ENCODE measurements around the gene RNU4-1. TPM values are rescaled to one million over a fixed set of nuclear protein-coding genes. Genes with fewer than 3 reads are reported as not detected.

The RNU4-1 gene
- total and polyA plus RNA-seq, 5 experiments from 2014 or later, result 519 to 934 TPM; not detected in 3

GRCh38 chr12:120286768-120287490, 6.1 kb downstream of the RNU4-1 start:
- H3K9me3 Mint-ChIP-seq, result no peaks in the 10 kb centered on the region
- ATAC-seq, result no peak
- no peak overlapping the region for H3K4me3 Mint-ChIP-seq
- H3K27ac Mint-ChIP-seq, result peak overlapping the region in 2 of 10 donors; percentile 13 to 29
- no peaks in the 10 kb centered on the region for H3K36me3 Mint-ChIP-seq
- no peaks in the 10 kb centered on the region for H3K27me3 Mint-ChIP-seq
- peak in 1 of 10 donors; percentile 23 for DNase-seq
- peaks cover 5 to 15% (median 7%) of the 10 kb centered on the region in 4 donors for H3K4me1 Mint-ChIP-seq
- POLR2A ChIA-PET, result interaction anchor here (0.7 kb wide), 1 partner anchor 44 kb away, joined by 4 read pairs; no protein-coding TSS in a partner anchor

DNA sequence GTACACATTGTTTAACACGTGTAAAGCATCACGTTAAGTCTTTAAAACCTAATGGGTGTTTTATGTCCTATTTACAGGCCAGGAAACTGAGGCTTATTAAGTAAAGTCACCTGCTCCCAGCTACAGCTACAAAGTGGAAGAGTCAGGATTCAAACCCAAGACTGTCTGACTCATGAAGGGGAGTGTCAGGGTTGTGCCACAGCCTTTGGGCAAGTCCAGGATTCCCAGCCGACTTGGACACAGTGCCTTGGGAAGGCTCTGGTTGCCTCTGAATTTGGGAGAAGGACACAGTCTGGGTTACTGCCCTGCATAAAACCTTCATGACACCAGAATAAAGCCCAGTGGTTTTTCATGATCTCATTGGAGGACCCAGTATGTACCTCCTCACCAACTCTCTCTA, 8.7 kb downstream of the RNU4-1 start:
- POLR2A ChIA-PET, result interaction anchor here (0.6 to 1.1 kb wide), 3 partner anchors 22 to 83 kb away, joined by 3 to 6 read pairs (median 3); partner anchors contain the start of gene RPLP0
- H3K27me3 Mint-ChIP-seq, result no peaks in the 10 kb centered on the region
- no peak for ATAC-seq
- no peaks in the 10 kb centered on the region for H3K9me3 Mint-ChIP-seq
- no peaks in the 10 kb centered on the region for H3K36me3 Mint-ChIP-seq
- no peak overlapping the region for H3K27ac Mint-ChIP-seq
- H3K4me3 Mint-ChIP-seq, result no peak overlapping the region
- peaks cover 0 to 2% (median 1%) of the 10 kb centered on the region in 4 donors for H3K4me1 Mint-ChIP-seq
- DNase-seq, result no peak

- Mint-ChIP-seq H3K27me3 (no peaks in the 10 kb centered on the region), H3K4me3 (no peak overlapping the region), H3K9me3 (no peaks in the 10 kb centered on the region), H3K4me1 (peaks cover 0 to 2% (median 1%) of the 10 kb centered on the region in 4 donors), H3K27ac (no peak overlapping the region), H3K36me3 (no peaks in the 10 kb centered on the region)
- no peak for ATAC-seq
- no peak for DNase-seq
- POLR2A ChIA-PET, result interaction anchor here (0.6 to 1.1 kb wide), 4 partner anchors 8 to 344 kb away, joined by 3 to 4 read pairs (median 3); partner anchors contain the start of genes RNU4-2 and RPLP0
These were observed 9.7 kb downstream of the RNU4-1 start for GRCh38 chr12:120283318-120283717.

GRCh38 chr12:120278137-120279069, 14.6 kb downstream of the RNU4-1 start:
- Mint-ChIP-seq H3K4me1 (no peaks in the 10 kb centered on the region), H3K36me3 (no peaks in the 10 kb centered on the region), H3K9me3 (no peaks in the 10 kb centered on the region), H3K4me3 (no peak overlapping the region), H3K27me3 (no peaks in the 10 kb centered on the region), H3K27ac (no peak overlapping the region)
- DNase-seq, result no peak
- ATAC-seq, result no peak
- POLR2A ChIA-PET, result no interaction called here

DNA sequence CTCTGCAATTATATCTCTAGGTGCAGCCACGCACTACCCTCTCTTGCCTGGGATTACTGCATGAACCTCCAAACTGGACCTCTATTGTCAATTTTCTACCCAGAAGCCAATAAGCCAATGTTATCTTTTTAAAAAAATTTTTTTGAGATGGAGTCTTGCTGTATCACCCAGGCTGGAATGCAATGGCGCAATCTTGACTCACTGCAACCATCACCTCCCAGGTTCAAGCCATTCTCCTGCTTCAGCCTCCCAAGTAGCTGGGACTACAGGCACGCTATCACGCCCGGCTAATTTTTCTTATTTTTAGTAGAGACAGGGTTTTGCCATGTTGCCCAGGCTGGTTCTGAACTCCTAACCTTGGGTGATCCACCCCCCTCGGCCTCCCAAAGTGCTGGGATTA, 16.3 kb downstream of the RNU4-1 start:
- DNase-seq (no peak), ATAC-seq (no peak)
- no peak overlapping the region for H3K4me3 Mint-ChIP-seq
- no peak overlapping the region for H3K27ac Mint-ChIP-seq
- H3K36me3 Mint-ChIP-seq, result no peaks in the 10 kb centered on the region
- no peaks in the 10 kb centered on the region for H3K27me3 Mint-ChIP-seq
- H3K9me3 Mint-ChIP-seq, result no peaks in the 10 kb centered on the region
- POLR2A ChIA-PET, result interaction anchor here (1.2 kb wide), 1 partner anchor 161 kb away, joined by 3 read pairs; no protein-coding TSS in a partner anchor
- H3K4me1 Mint-ChIP-seq, result no peaks in the 10 kb centered on the region

- Mint-ChIP-seq H3K36me3 (no peaks in the 10 kb centered on the region), H3K27me3 (peaks cover 0 to 2% (median 0%) of the 10 kb centered on the region in 5 donors), H3K27ac (no peak overlapping the region), H3K4me1 (peaks cover 12 to 28% (median 23%) of the 10 kb centered on the region in 4 donors), H3K9me3 (no peaks in the 10 kb centered on the region), H3K4me3 (no peak overlapping the region)
- no peak for DNase-seq
- POLR2A ChIA-PET, result interaction anchor here (1.4 to 9.3 kb wide), 4 partner anchors 23 to 67 kb away, joined by 5 to 211 read pairs (median 5); partner anchors contain the start of genes RNU4-1, RNU4-2 and RPLP0
- no peak for ATAC-seq
These were observed 25.3 kb downstream of the RNU4-1 start for GRCh38 chr12:120267736-120268135.

GRCh38 chr12:120266180-120266870, 26.7 kb downstream of the RNU4-1 start:
- POLR2A ChIA-PET, result interaction anchor here (1.2 to 9.3 kb wide), 6 partner anchors 16 to 65 kb away, joined by 4 to 211 read pairs (median 90); partner anchors contain the start of genes RNU4-1, RNU4-2, RPLP0 and SIRT4
- ATAC-seq (no peak), DNase-seq (no peak)
- H3K4me3 Mint-ChIP-seq, result peak overlapping the region; percentile 71 to 94 (median 88)
- peak overlapping the region in 9 of 10 donors; percentile 25 to 94 (median 82) for H3K27ac Mint-ChIP-seq
- H3K27me3 Mint-ChIP-seq, result peaks cover 0 to 2% (median 0%) of the 10 kb centered on the region in 5 donors
- peaks cover 16 to 42% (median 37%) of the 10 kb centered on the region in 4 donors for H3K4me1 Mint-ChIP-seq
- H3K36me3 Mint-ChIP-seq, result peaks cover 0 to 2% (median 0%) of the 10 kb centered on the region in 3 donors
- no peaks in the 10 kb centered on the region for H3K9me3 Mint-ChIP-seq

GRCh38 chr12:120265473-120266179, 27.4 kb downstream of the RNU4-1 start, which contains the start of gene PXN:
Gene PXN, minus strand, starts transcription at chr12:120265730. Its CDS starts 101 bp downstream, at chr12:120265629.
- ATAC-seq (peak; percentile 83 to 84), DNase-seq (peak; percentile 82 to 100 (median 92))
- Mint-ChIP-seq H3K9me3 (no peaks in the 10 kb centered on the region), H3K27ac (peak within 1 kb of the TSS; percentile 82 to 96 (median 92)), H3K4me3 (peak within 1 kb of the TSS; percentile 89 to 96 (median 94)), H3K27me3 (peaks cover 0 to 2% (median 0%) of the 10 kb centered on the region in 5 donors), H3K36me3 (peaks cover 0 to 5% (median 0%) of the 10 kb centered on the region in 3 donors), H3K4me1 (peaks cover 16 to 49% (median 43%) of the 10 kb centered on the region in 4 donors)
- POLR2A ChIA-PET, result interaction anchor here (0.9 to 9.3 kb wide), 7 partner anchors 16 to 64 kb away, joined by 4 to 211 read pairs (median 76); partner anchors contain the start of genes RNU4-1, RNU4-2, RPLP0 and SIRT4

DNA sequence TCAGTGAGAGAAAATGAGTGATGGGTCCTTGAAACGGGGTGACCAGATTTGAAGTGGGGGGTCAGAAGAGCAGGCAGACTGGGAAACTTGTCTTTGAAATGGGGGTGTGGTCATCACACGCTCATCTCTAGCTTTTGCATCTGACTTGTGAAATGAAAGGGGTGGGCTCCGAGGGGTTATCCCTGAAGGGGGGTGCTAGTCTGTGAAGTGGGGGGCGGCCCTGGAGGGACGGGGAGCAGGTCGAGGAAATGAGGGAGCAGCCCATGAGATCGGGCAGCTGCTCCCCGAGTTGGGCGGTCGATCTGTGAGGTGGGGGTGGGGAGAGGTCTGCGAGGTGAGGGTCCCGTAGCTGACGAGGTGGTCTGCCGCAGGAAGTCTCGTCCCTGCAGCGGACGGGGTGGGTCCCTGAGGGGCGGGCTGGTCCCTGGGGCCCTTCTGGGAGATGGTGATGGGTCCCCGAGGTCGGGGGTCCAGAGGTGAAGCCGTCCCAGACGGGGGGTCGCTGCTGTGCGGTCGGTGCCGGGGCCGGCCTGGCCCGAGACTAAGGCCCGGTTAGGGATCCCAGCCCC, 28.0 kb downstream of the RNU4-1 start:
- Mint-ChIP-seq H3K27me3 (peaks cover 0 to 2% (median 0%) of the 10 kb centered on the region in 5 donors), H3K9me3 (no peaks in the 10 kb centered on the region), H3K4me3 (peak overlapping the region; percentile 88 to 96 (median 94)), H3K27ac (peak overlapping the region; percentile 79 to 96 (median 92)), H3K36me3 (peaks cover 0 to 6% (median 0%) of the 10 kb centered on the region in 3 donors), H3K4me1 (peaks cover 21 to 55% (median 50%) of the 10 kb centered on the region in 4 donors)
- POLR2A ChIA-PET, result interaction anchor here (0.6 to 9.3 kb wide), 8 partner anchors 9 to 63 kb away, joined by 4 to 211 read pairs (median 59); partner anchors contain the start of genes RNU4-1, RNU4-2, RPLP0 and SIRT4
- ATAC-seq, result peak; percentile 3 to 9
- peak in 2 of 10 donors; percentile 13 to 22 for DNase-seq

DNA sequence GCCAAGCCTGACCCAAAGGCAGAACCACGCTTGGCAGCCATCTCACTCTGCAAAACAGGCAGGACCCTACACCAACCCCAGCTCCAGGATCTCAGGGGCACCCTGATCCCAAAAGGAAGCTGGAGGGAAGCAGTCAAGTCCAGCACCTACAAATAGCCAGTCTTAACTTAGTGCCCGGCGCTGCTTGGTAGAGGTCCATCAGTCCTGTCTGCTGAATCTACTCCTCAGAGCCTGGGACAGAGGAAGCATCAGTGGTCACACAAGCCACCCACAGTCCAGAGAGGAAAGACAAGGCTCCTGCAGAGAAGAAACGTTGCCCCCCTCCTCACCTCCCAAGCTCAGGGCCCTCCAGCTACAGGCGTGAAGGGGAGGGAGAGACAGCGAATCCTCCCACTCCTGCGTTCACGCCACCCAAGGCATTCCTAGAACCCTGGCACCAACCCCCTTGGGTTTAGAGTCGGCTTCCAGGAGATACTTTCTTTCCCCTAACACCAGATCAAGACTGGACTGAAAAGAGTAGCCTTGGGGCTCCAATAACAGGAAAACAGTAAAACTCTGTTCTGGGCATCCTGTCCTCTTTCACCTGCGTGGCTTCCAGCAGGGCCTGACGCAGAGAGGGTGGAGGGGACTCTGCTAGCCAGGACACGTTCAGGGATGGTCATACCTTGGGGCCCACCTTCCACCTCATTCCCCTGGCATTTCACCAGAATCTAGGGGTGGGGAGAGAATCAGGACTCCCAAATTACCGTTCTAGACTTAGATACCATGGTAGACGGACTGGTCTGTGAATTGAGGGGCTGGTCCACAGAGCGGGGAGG, 28.7 kb downstream of the RNU4-1 start:
- peak overlapping the region; percentile 88 to 96 (median 94) for H3K4me3 Mint-ChIP-seq
- no peaks in the 10 kb centered on the region for H3K9me3 Mint-ChIP-seq
- peak overlapping the region; percentile 79 to 96 (median 92) for H3K27ac Mint-ChIP-seq
- H3K4me1 Mint-ChIP-seq, result peaks cover 25 to 62% (median 57%) of the 10 kb centered on the region in 4 donors
- peak in 1 of 10 donors; percentile 18 for DNase-seq
- POLR2A ChIA-PET, result interaction anchor here (0.6 to 9.3 kb wide), 6 partner anchors 9 to 63 kb away, joined by 4 to 211 read pairs (median 90); partner anchors contain the start of genes RNU4-1, RNU4-2 and RPLP0
- H3K27me3 Mint-ChIP-seq, result peaks cover 0 to 2% (median 0%) of the 10 kb centered on the region in 5 donors
- peak in 1 of 2 donors; percentile 22 for ATAC-seq
- peaks cover 0 to 10% (median 0%) of the 10 kb centered on the region in 3 donors for H3K36me3 Mint-ChIP-seq
